Naive thymus-derived CD4-positive, alpha-beta T cell (primary cell): ENCODE data around the gene CRYL1. TPM values are rescaled to one million over a fixed set of nuclear protein-coding genes. Genes with fewer than 3 reads are reported as not detected.

Experiments
- ATAC-seq: fragments of 150-1000 bp; cut with Tn5 transposase; 2 replicates; pipeline ENCODE4 v1.10.0; 2021; ENCODE audit warnings: mild to moderate bottlenecking, moderate library complexity
- CTCF ChIA-PET: fragments of 350-600 bp; sonication (Branson Sonifier 250); formaldehyde crosslinking; loops from one replicate; lab custom pipeline; 2021; ENCODE audit warnings: antibody characterized with exemption; lab: Charles Lee
- POLR2A ChIA-PET: fragments of 350-600 bp; sonication (Branson Sonifier 250); formaldehyde crosslinking; loops from one replicate; lab custom pipeline; 2021; ENCODE audit warnings: antibody characterized with exemption, inconsistent platforms; lab: Charles Lee
- DNase-seq, 9 donors: peaks; one replicate each; pipeline versions ENCODE4 v3.0.0 to v3.0.0-alpha.2; 2020 to 2022; ENCODE audit warnings: mixed read lengths in 1 of 9
- H3K27ac ChIP-seq: one replicate; pipeline ENCODE4 v1.7.0; 2013; ENCODE audit warnings: mild to moderate bottlenecking, low read depth, low read length, moderate library complexity
- H3K27me3 ChIP-seq, 2 donors: one replicate each; pipeline ENCODE4 v1.7.0; 2013; ENCODE audit warnings: low read length in 2 of 2, mild to moderate bottlenecking in 2 of 2, moderate library complexity in 2 of 2; ENCODE audit not compliant: control insufficient read depth in 2 of 2, insufficient read depth in 2 of 2
- H3K36me3 ChIP-seq, 3 experiments: 1 replicate in 2 of 3; 2 replicates in 1 of 3; pipeline ENCODE4 v1.7.0; 2013; ENCODE audit warnings: low read length in 3 of 3, mild to moderate bottlenecking in 3 of 3, moderate library complexity in 1 of 3; ENCODE audit not compliant: insufficient read depth in 3 of 3, control insufficient read depth in 2 of 3
- H3K4me1 ChIP-seq, 2 donors: one replicate each; pipeline ENCODE4 v1.7.0; 2013; ENCODE audit warnings: low read length in 2 of 2, mild to moderate bottlenecking in 2 of 2, moderate library complexity in 1 of 2; ENCODE audit not compliant: control insufficient read depth in 2 of 2, insufficient read depth in 2 of 2
- H3K4me3 ChIP-seq: 2 replicates; pipeline ENCODE4 v1.7.0; 2013; ENCODE audit warnings: mild to moderate bottlenecking, low read length
- H3K9me3 ChIP-seq, 3 experiments: 1 replicate in 2 of 3; 2 replicates in 1 of 3; pipeline ENCODE4 v1.7.0; 2013; ENCODE audit warnings: low read length in 3 of 3; ENCODE audit not compliant: control insufficient read depth in 2 of 3
- H3K27ac Mint-ChIP-seq, 9 donors: one replicate each; pipeline ENCODE4 v1.8.0; 2020 to 2022; ENCODE audit warnings: mixed read lengths in 9 of 9, mild to moderate bottlenecking in 8 of 9, moderate library complexity in 5 of 9, inconsistent platforms in 2 of 9
- H3K27me3 Mint-ChIP-seq, 5 donors: one replicate each; pipeline ENCODE4 v1.8.0; 2021 to 2022; ENCODE audit warnings: mixed read lengths in 5 of 5, mild to moderate bottlenecking in 1 of 5
- H3K36me3 Mint-ChIP-seq, 5 donors: one replicate each; pipeline ENCODE4 v1.8.0; 2020 to 2022; ENCODE audit warnings: mixed read lengths in 5 of 5, mild to moderate bottlenecking in 3 of 5, inconsistent platforms in 1 of 5
- H3K4me1 Mint-ChIP-seq, 7 donors: one replicate each; pipeline ENCODE4 v1.8.0; 2020 to 2022; ENCODE audit warnings: mixed read lengths in 7 of 7, mild to moderate bottlenecking in 3 of 7, inconsistent platforms in 1 of 7
- H3K4me3 Mint-ChIP-seq, 10 donors: one replicate each; pipeline ENCODE4 v1.8.0; 2020 to 2022; ENCODE audit warnings: mild to moderate bottlenecking in 10 of 10, mixed read lengths in 10 of 10, moderate library complexity in 6 of 10, inconsistent platforms in 2 of 10
- H3K9me3 Mint-ChIP-seq, 11 donors: one replicate each; pipeline ENCODE4 v1.8.0; 2020 to 2022; ENCODE audit warnings: mixed read lengths in 11 of 11, mild to moderate bottlenecking in 4 of 11, inconsistent platforms in 1 of 11, moderate library complexity in 1 of 11
- intact Hi-C, 2 donors: fragments of 100-400 bp; cut with micrococcal nuclease; formaldehyde crosslinking; loops; one replicate each; pipeline ENCODE4 v1.15.1; 2023
- polyA plus RNA-seq, 2 donors: library from polyadenylated mRNA; unstranded; fragments of 300-500 nt; fragmentation: Illumina TruSeq; gene quantifications; one replicate each; pipeline ENCODE4 v1.2.3, GENCODE V29; 2021
- total RNA-seq, 6 experiments: library from RNA in 5 of 6; stranded (reverse) in 5 of 6; gene quantifications; 1 replicate in 5 of 6; 2 replicates in 1 of 6; pipeline ENCODE4 v1.2.3 and lab custom pipeline; 2021 to 2026

The CRYL1 gene
- total and polyA plus RNA-seq, 7 experiments from 2014 or later: 12.3 to 44.1 (median 18.4) TPM

- H3K4me3 Mint-ChIP-seq: no peak overlapping the region
- Histone ChIP-seq H3K4me1 (no peaks in the 10 kb centered on the region), H3K27me3 (no peaks in the 10 kb centered on the region), H3K4me3 (no peak overlapping the region), H3K27ac (no peak overlapping the region), H3K9me3 (no peaks in the 10 kb centered on the region), H3K36me3 (no peaks in the 10 kb centered on the region)
- peaks cover 0 to 1% (median 0%) of the 10 kb centered on the region in 11 donors for H3K9me3 Mint-ChIP-seq
- peaks cover 0 to 18% (median 4%) of the 10 kb centered on the region in 5 donors for H3K27me3 Mint-ChIP-seq
- peaks cover 0 to 12% (median 0%) of the 10 kb centered on the region in 7 donors for H3K4me1 Mint-ChIP-seq
- DNase-seq (no peak), ATAC-seq (no peak)
- POLR2A ChIA-PET: no interaction called here
- CTCF ChIA-PET: interaction anchor here (0.7 kb wide), 1 partner anchor 127 kb away, joined by 5 read pairs; no protein-coding TSS in a partner anchor
- H3K27ac Mint-ChIP-seq: no peak overlapping the region
- intact Hi-C loops: no loop called here
- peaks cover 0 to 7% (median 0%) of the 10 kb centered on the region in 5 donors for H3K36me3 Mint-ChIP-seq
Observed at GRCh38 chr13:20366056-20366455, 159.6 kb downstream of the CRYL1 start.

GRCh38 chr13:20363603-20364002 lies 162.1 kb downstream of the CRYL1 start:
- peaks cover 0 to 13% (median 0%) of the 10 kb centered on the region in 7 donors for H3K4me1 Mint-ChIP-seq
- H3K36me3 Mint-ChIP-seq: no peaks in the 10 kb centered on the region
- H3K27ac Mint-ChIP-seq: no peak overlapping the region
- H3K27me3 Mint-ChIP-seq: peaks cover 0 to 4% (median 0%) of the 10 kb centered on the region in 5 donors
- ChIA-PET CTCF (no interaction called here), POLR2A (no interaction called here)
- H3K27ac ChIP-seq: no peak overlapping the region
- no peaks in the 10 kb centered on the region for H3K4me1 ChIP-seq
- no peak overlapping the region for H3K4me3 Mint-ChIP-seq
- H3K9me3 ChIP-seq: no peaks in the 10 kb centered on the region
- H3K36me3 ChIP-seq: no peaks in the 10 kb centered on the region
- H3K27me3 ChIP-seq: no peaks in the 10 kb centered on the region
- intact Hi-C loops: no loop called here
- H3K4me3 ChIP-seq: no peak overlapping the region
- no peak for ATAC-seq
- peaks cover 0 to 1% (median 0%) of the 10 kb centered on the region in 11 donors for H3K9me3 Mint-ChIP-seq
- no peak for DNase-seq

GRCh38 chr13:20363172-20363571 lies 162.5 kb downstream of the CRYL1 start:
- intact Hi-C loops: no loop called here
- Histone ChIP-seq H3K27ac (no peak overlapping the region), H3K4me1 (no peaks in the 10 kb centered on the region), H3K27me3 (no peaks in the 10 kb centered on the region), H3K9me3 (no peaks in the 10 kb centered on the region), H3K4me3 (no peak overlapping the region), H3K36me3 (no peaks in the 10 kb centered on the region)
- peak; percentile 37 for ATAC-seq
- Mint-ChIP-seq H3K27me3 (no peaks in the 10 kb centered on the region), H3K9me3 (peaks cover 0 to 1% (median 0%) of the 10 kb centered on the region in 11 donors), H3K4me1 (peaks cover 0 to 13% (median 0%) of the 10 kb centered on the region in 7 donors), H3K4me3 (no peak overlapping the region), H3K27ac (no peak overlapping the region), H3K36me3 (no peaks in the 10 kb centered on the region)
- ChIA-PET CTCF (no interaction called here), POLR2A (no interaction called here)
- DNase-seq: no peak

- no peaks in the 10 kb centered on the region for H3K27me3 ChIP-seq
- Mint-ChIP-seq H3K4me3 (no peak overlapping the region), H3K4me1 (peaks cover 0 to 13% (median 0%) of the 10 kb centered on the region in 7 donors), H3K36me3 (no peaks in the 10 kb centered on the region), H3K27me3 (no peaks in the 10 kb centered on the region), H3K27ac (no peak overlapping the region), H3K9me3 (peaks cover 0 to 1% (median 0%) of the 10 kb centered on the region in 11 donors)
- ATAC-seq: no peak
- H3K4me1 ChIP-seq: no peaks in the 10 kb centered on the region
- no peaks in the 10 kb centered on the region for H3K9me3 ChIP-seq
- no peak overlapping the region for H3K27ac ChIP-seq
- no peak for DNase-seq
- H3K36me3 ChIP-seq: no peaks in the 10 kb centered on the region
- intact Hi-C loops: no loop called here
- ChIA-PET CTCF (no interaction called here), POLR2A (no interaction called here)
- H3K4me3 ChIP-seq: no peak overlapping the region
Observed at GRCh38 chr13:20362484-20363041, 163.1 kb downstream of the CRYL1 start.

- H3K4me3 Mint-ChIP-seq: no peak overlapping the region
- peak overlapping the region in 1 of 9 donors; percentile 66 for H3K27ac Mint-ChIP-seq
- Histone ChIP-seq H3K27me3 (no peaks in the 10 kb centered on the region), H3K4me3 (no peak overlapping the region), H3K9me3 (no peaks in the 10 kb centered on the region), H3K27ac (no peak overlapping the region), H3K36me3 (no peaks in the 10 kb centered on the region), H3K4me1 (no peaks in the 10 kb centered on the region)
- no peaks in the 10 kb centered on the region for H3K27me3 Mint-ChIP-seq
- ATAC-seq (no peak), DNase-seq (no peak)
- ChIA-PET POLR2A (no interaction called here), CTCF (no interaction called here)
- H3K36me3 Mint-ChIP-seq: no peaks in the 10 kb centered on the region
- peaks cover 0 to 13% (median 0%) of the 10 kb centered on the region in 7 donors for H3K4me1 Mint-ChIP-seq
- H3K9me3 Mint-ChIP-seq: no peaks in the 10 kb centered on the region
- intact Hi-C loops: no loop called here
Observed at GRCh38 chr13:20360835-20361412, 164.7 kb downstream of the CRYL1 start.

GRCh38 chr13:20360041-20360491 lies 165.6 kb downstream of the CRYL1 start:
- ChIA-PET POLR2A (no interaction called here), CTCF (interaction anchor here (0.6 kb wide), 1 partner anchor 135 kb away, joined by 3 read pairs; no protein-coding TSS in a partner anchor)

More at GRCh38 chr13:20360041-20360491, 165.6 kb downstream of the CRYL1 start:
- no peaks in the 10 kb centered on the region for H3K36me3 Mint-ChIP-seq
- no peak overlapping the region for H3K4me3 ChIP-seq
- intact Hi-C loops: no loop called here
- no peak overlapping the region for H3K27ac ChIP-seq
- H3K36me3 ChIP-seq: no peaks in the 10 kb centered on the region
- H3K4me3 Mint-ChIP-seq: no peak overlapping the region
- no peaks in the 10 kb centered on the region for H3K27me3 Mint-ChIP-seq
- no peaks in the 10 kb centered on the region for H3K27me3 ChIP-seq
- DNase-seq: no peak
- no peaks in the 10 kb centered on the region for H3K9me3 Mint-ChIP-seq
- H3K4me1 Mint-ChIP-seq: peaks cover 0 to 13% (median 0%) of the 10 kb centered on the region in 7 donors
- no peak for ATAC-seq
- H3K27ac Mint-ChIP-seq: no peak overlapping the region
- no peaks in the 10 kb centered on the region for H3K4me1 ChIP-seq
- H3K9me3 ChIP-seq: no peaks in the 10 kb centered on the region
